HUES48 (cell line): Measurements from ENCODE around the gene KCNMB4.

Experiments used
- H3K27ac ChIP-seq: one replicate; pipeline ENCODE4 v1.7.0; 2013; ENCODE audit warnings: low read depth, low read length, inconsistent platforms
- H3K27me3 ChIP-seq: 2 replicates; pipeline ENCODE4 v1.6.1; 2013; ENCODE audit warnings: mild to moderate bottlenecking, low read length; ENCODE audit not compliant: control insufficient read depth, insufficient read depth
- H3K36me3 ChIP-seq: 2 replicates; pipeline ENCODE4 v1.6.1; 2013; ENCODE audit warnings: low read length; ENCODE audit not compliant: control insufficient read depth, insufficient read depth
- H3K4me1 ChIP-seq: 2 replicates; pipeline ENCODE4 v1.6.1; 2013; ENCODE audit warnings: mild to moderate bottlenecking, low read length; ENCODE audit not compliant: control insufficient read depth, insufficient read depth
- H3K4me3 ChIP-seq: 2 replicates; pipeline ENCODE4 v1.5.1; 2013; ENCODE audit warnings: mild to moderate bottlenecking, low read depth, low read length
- H3K9ac ChIP-seq: 2 replicates; pipeline ENCODE4 v1.6.1; 2013; ENCODE audit warnings: mild to moderate bottlenecking, low read depth, low read length, moderate library complexity
- H3K9me3 ChIP-seq: 2 replicates; pipeline ENCODE4 v1.6.1; 2013; ENCODE audit warnings: low read length; ENCODE audit not compliant: control insufficient read depth, insufficient read depth

KCNMB4 gene

DNA sequence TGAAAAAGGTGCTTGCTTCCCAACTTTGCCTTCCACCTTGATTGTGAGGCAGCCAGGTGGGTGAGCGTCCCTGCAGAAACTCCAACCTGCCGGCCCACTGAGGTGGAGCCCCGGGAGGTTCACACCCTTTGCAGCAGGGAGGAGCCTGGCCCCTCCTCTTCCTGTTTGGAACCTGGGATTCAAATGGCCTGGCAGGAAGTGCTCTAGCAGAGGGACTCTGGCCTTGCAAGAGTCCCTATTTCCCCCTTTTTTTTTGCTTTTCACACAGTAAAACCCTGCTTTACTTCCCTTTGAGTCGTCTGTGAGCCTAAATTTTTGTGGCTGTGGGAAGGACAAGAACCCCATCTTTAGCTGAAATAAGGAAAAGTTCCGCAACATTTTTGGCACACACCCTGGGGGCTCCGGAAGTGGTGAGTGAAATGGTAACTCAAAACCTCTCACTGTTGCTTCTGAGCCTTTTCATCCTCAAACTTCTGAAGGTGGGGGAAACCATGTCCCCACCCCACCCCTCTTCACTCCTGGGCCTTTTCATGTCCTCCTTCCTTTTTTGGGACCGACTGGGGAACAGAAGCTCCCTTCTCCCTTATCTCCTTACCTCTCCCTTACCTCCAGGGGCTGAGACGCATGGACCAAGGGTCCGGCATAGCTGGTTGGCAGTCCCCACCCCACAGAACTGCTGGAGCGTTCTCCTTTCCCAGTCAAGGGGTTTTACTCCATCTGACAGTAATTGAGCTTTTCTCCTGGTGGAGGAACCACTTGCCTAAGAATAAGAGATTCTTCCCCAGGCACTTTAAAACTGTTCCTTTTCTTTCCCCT lies 102.0 kb downstream of the KCNMB4 start:
- Histone ChIP-seq H3K4me3 (no peak overlapping the region), H3K36me3 (no peaks in the 10 kb centered on the region), H3K27ac (no peak overlapping the region), H3K9me3 (peaks cover 13% of the 10 kb centered on the region), H3K9ac (no peak overlapping the region), H3K27me3 (no peaks in the 10 kb centered on the region), H3K4me1 (no peaks in the 10 kb centered on the region)

DNA sequence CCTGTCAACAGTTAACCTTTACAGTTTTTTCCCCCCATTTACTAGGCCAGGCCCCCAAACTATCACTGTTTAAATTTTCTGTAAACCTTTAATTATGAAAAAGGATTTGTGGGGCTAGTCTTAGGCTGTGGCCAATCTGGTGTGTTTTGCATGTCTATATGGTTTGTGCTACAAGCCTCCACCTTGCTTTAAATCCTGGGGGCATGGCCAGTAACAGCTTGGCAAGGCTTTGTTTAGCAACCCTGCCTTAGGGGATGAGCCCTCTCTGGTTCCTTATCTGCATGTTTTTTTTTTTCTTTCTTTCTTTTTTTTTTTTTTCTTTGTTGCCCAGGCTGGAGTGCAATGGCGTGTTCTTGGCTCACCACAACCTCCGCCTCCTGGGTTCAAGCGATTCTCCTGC lies 102.7 kb downstream of the KCNMB4 start:
- H3K4me1 ChIP-seq, result no peaks in the 10 kb centered on the region
- no peak overlapping the region for H3K4me3 ChIP-seq
- no peaks in the 10 kb centered on the region for H3K27me3 ChIP-seq
- no peaks in the 10 kb centered on the region for H3K36me3 ChIP-seq
- H3K9ac ChIP-seq, result no peak overlapping the region
- H3K9me3 ChIP-seq, result peaks cover 10% of the 10 kb centered on the region
- H3K27ac ChIP-seq, result no peak overlapping the region

DNA sequence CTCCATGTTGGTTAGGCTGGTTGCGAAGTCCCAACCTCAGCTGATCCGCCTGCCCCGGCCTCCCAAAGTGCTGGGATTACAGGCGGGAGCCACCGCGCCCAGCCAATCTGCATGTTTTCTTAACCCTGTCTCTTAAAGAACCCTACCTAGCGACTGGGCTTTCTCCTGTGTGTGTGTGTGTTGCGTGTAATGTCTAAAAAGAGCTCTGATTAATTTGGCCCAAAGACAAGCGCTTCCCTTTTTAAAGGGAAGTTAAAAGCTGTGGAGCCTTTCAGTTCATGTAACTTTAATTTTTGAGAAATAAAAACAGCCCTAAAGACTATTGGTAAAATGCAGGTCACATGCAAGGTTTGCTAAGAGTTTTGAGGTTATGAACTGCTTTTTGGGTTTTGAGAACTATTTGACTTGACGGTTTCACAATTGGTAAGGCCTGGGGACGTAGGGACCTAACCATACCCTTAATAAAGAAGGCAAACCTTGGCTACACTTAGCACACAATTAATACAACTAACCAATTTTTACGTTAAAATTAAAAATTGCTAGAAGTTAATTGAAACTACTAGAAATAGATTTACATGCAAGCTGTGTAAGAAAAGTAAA lies 103.2 kb downstream of the KCNMB4 start:
- H3K9ac ChIP-seq, result no peak overlapping the region
- no peaks in the 10 kb centered on the region for H3K4me1 ChIP-seq
- no peaks in the 10 kb centered on the region for H3K27me3 ChIP-seq
- H3K4me3 ChIP-seq, result no peak overlapping the region
- peaks cover 5% of the 10 kb centered on the region; the same call in 1 of the 2 replicates for H3K9me3 ChIP-seq
- no peaks in the 10 kb centered on the region for H3K36me3 ChIP-seq
- no peak overlapping the region for H3K27ac ChIP-seq

DNA sequence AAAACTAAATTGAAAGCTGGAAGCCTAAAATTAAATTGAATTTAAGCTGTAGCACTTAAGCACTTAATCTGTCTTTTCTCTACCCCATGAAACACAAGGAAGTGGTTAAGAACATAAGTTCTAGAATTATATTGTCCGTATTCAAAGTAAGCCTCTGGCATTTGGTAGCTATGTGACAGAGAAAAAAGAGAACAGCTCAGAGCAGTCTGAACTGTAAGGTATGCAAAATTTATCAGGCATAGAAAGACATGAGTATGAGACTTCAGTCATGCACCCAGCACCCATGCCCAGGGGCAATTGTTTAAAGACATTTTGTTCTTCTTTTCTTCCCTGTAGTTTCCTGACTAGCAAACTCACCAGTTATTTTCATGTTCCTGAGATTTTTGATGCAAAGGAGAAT lies 116.7 kb downstream of the KCNMB4 start:
- H3K27me3 ChIP-seq, result no peaks in the 10 kb centered on the region
- H3K9me3 ChIP-seq, result no peaks in the 10 kb centered on the region
- no peak overlapping the region for H3K9ac ChIP-seq
- H3K27ac ChIP-seq, result no peak overlapping the region
- no peaks in the 10 kb centered on the region for H3K4me1 ChIP-seq
- H3K36me3 ChIP-seq, result no peaks in the 10 kb centered on the region
- no peak overlapping the region for H3K4me3 ChIP-seq
